ENCODE data around the gene PARD3.

DNA sequence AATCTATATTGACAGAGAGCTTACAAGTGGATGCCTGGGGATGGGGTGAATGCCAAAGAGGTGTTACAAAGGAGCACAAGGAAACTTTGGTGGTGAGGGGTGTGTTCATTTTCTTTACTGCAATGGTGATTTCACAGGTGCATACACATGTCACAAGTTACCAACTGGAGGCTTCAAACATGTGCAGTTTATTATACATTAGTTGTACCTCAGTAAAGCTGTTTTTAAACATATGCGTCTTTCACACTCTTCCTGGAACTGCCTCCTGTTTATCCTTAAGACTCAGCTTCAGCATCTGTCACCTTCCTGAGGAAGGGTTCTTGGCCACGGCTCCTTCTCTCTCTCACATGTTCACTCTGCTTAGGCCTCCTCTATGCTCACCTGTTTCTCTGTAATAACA is 731.5 kb downstream of the PARD3 start:
- TF ChIP-seq, protein P1, sequence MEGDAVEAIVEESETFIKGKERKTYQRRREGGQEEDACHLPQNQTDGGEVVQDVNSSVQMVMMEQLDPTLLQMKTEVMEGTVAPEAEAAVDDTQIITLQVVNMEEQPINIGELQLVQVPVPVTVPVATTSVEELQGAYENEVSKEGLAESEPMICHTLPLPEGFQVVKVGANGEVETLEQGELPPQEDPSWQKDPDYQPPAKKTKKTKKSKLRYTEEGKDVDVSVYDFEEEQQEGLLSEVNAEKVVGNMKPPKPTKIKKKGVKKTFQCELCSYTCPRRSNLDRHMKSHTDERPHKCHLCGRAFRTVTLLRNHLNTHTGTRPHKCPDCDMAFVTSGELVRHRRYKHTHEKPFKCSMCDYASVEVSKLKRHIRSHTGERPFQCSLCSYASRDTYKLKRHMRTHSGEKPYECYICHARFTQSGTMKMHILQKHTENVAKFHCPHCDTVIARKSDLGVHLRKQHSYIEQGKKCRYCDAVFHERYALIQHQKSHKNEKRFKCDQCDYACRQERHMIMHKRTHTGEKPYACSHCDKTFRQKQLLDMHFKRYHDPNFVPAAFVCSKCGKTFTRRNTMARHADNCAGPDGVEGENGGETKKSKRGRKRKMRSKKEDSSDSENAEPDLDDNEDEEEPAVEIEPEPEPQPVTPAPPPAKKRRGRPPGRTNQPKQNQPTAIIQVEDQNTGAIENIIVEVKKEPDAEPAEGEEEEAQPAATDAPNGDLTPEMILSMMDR (IDR thresholded peaks at IDR 0.05) = no peak
- TF ChIP-seq EP300 (IDR thresholded peaks at IDR 0.05) (no peak), POLR2AphosphoS5 (IDR thresholded peaks at IDR 0.05) (no peak), POLR2A (IDR thresholded peaks at IDR 0.05) (no peak)
